Measurements from ENCODE around the gene ZDHHC21.

GRCh38 chr9:14640967-14641366, 52.3 kb downstream of the ZDHHC21 start:
- TF ChIP-seq CTCF (IDR thresholded peaks at IDR 0.05) (no peak), CEBPB (IDR thresholded peaks at IDR 0.05) (no peak), RAD21 (conservative IDR thresholded peaks at IDR 0.05 in 1 of 2, IDR thresholded peaks at IDR 0.05 in 1 of 2) (no peak), POLR2A (IDR thresholded peaks at IDR 0.05; ENCODE audit: low read length) (no peak), TFCP2L1 (CRISPR knock-in tag; IDR thresholded peaks at IDR 0.05) (no peak)

Data from A549 (cell line).